Endothelial cell of umbilical vein (primary cell): ENCODE results near the gene CLIP3. TPM values are rescaled to one million over a fixed set of nuclear protein-coding genes. Genes with fewer than 3 reads are reported as not detected.

Source experiments
- BruUV-seq: library from RNA; stranded (reverse); fragments of 400-500 nt; replicated peaks from 2 replicates; lab custom pipeline; 2021; lab: Mats Ljungman, UMichigan
- CTCF ChIA-PET: fragments of 300-600, 350-600 bp; sonication (Branson Sonifier 250); formaldehyde crosslinking; loops from one replicate; lab custom pipeline; 2021; ENCODE audit warnings: antibody characterized with exemption, inconsistent platforms; lab: Charles Lee
- POLR2A ChIA-PET: fragments of 300-600, 350-600 bp; sonication (Branson Sonifier 250); formaldehyde crosslinking; loops from one replicate; lab custom pipeline; 2021; ENCODE audit warnings: antibody characterized with exemption, inconsistent platforms; lab: Charles Lee
- DNase-seq: peaks from one replicate; pipeline ENCODE4 v3.0.0-alpha.2; 2011; ENCODE audit warnings: low read depth, low spot score
- FAIRE-seq: peaks from 2 replicates; lab custom pipeline; 2011; peaks lifted over from hg19 to GRCh38; lab: Jason Lieb, UNC
- H2AFZ ChIP-seq: 2 replicates; pipeline ENCODE4 v1.6.0; 2012; ENCODE audit warnings: low read depth, low read length, control low read depth, inconsistent platforms
- H3K27ac ChIP-seq: 2 replicates; pipeline ENCODE4 v1.5.1; 2011; ENCODE audit warnings: low read depth, mild to moderate bottlenecking, control low read depth, low read length, moderate library complexity; ENCODE audit not compliant: insufficient read depth
- H3K27me3 ChIP-seq, 2 experiments: 2 replicates each; pipeline versions ENCODE4 v1.6.0 to v1.6.1; 2011; ENCODE audit warnings: low read length in 2 of 2, mixed read lengths in 1 of 2; ENCODE audit not compliant: control insufficient read depth in 2 of 2, insufficient read depth in 2 of 2
- H3K36me3 ChIP-seq, 2 experiments: 2 replicates in 1 of 2; 3 replicates in 1 of 2; pipeline ENCODE4 v1.5.1; 2011; ENCODE audit warnings: low read length in 2 of 2, mild to moderate bottlenecking in 1 of 2, moderate library complexity in 1 of 2; ENCODE audit not compliant: control insufficient read depth in 2 of 2, insufficient read depth in 2 of 2; ENCODE audit errors: extremely low read depth in 1 of 2
- H3K4me1 ChIP-seq: 3 replicates; pipeline ENCODE4 v1.5.1; 2011; ENCODE audit warnings: mild to moderate bottlenecking, low read length; ENCODE audit not compliant: control insufficient read depth, insufficient read depth; ENCODE audit errors: extremely low read depth
- H3K4me2 ChIP-seq: 2 replicates; pipeline ENCODE4 v1.6.1; 2011; ENCODE audit warnings: low read length, control low read depth, mixed read lengths; ENCODE audit not compliant: insufficient read depth
- H3K4me3 ChIP-seq, 3 experiments: fragments of 200-600 bp in 1 of 3; sonication (generic), shearing (Covaris generic) in 1 of 3; replicated peaks in 1 of 3; 2 replicates each; pipeline ENCODE4 v1.5.1; 2011 to 2016; ENCODE audit warnings: control low read depth in 3 of 3, low read length in 3 of 3, mild to moderate bottlenecking in 2 of 3, inconsistent platforms in 1 of 3, low read depth in 1 of 3, moderate library complexity in 1 of 3; ENCODE audit not compliant: insufficient read depth in 1 of 3
- H3K79me2 ChIP-seq: 2 replicates; pipeline ENCODE4 v1.6.0; 2012; ENCODE audit warnings: low read length, inconsistent platforms; ENCODE audit not compliant: control insufficient read depth, insufficient read depth
- H3K9ac ChIP-seq: replicated peaks from 2 replicates; pipeline ENCODE3; 2011; ENCODE audit warnings: low read length, control low read depth; ENCODE audit not compliant: insufficient read depth; ENCODE audit errors: extremely low read depth
- H3K9me1 ChIP-seq: replicated peaks from 3 replicates; pipeline ENCODE4 v1.6.0; 2011; ENCODE audit warnings: mild to moderate bottlenecking, low read length; ENCODE audit not compliant: control insufficient read depth, insufficient read depth; ENCODE audit errors: extremely low read depth
- H3K9me3 ChIP-seq: replicated peaks from 2 replicates; pipeline ENCODE4 v1.5.1; 2012; ENCODE audit warnings: low read length, inconsistent platforms; ENCODE audit not compliant: control insufficient read depth, insufficient read depth
- H4K20me1 ChIP-seq: replicated peaks from 2 replicates; pipeline ENCODE3; 2011; ENCODE audit warnings: mild to moderate bottlenecking, low read length; ENCODE audit not compliant: control insufficient read depth, insufficient read depth; ENCODE audit errors: extremely low read depth
- EZH2 ChIP-seq: IDR thresholded peaks from 2 replicates; pipeline ENCODE4 v1.6.1; 2012; ENCODE audit warnings: borderline replicate concordance, low read depth, mild to moderate bottlenecking, moderate library complexity, low read length, inconsistent platforms; ENCODE audit not compliant: severe bottlenecking
- FOS ChIP-seq: IDR thresholded peaks from 2 replicates; pipeline ENCODE4 v1.6.1; 2011; ENCODE audit warnings: mild to moderate bottlenecking, low read length, moderate library complexity, borderline replicate concordance; ENCODE audit not compliant: insufficient read depth
- GATA2 ChIP-seq: IDR thresholded peaks from 2 replicates; pipeline ENCODE4 v1.7.0; 2011; ENCODE audit warnings: low read depth, mild to moderate bottlenecking, moderate library complexity, mixed read lengths, low read length; ENCODE audit not compliant: insufficient read length, insufficient read depth
- JUN ChIP-seq: IDR thresholded peaks from 2 replicates; pipeline ENCODE4 v1.6.1; 2011; ENCODE audit warnings: borderline replicate concordance, low read depth; ENCODE audit not compliant: insufficient read length, insufficient read depth
- MYC ChIP-seq: IDR thresholded peaks from one replicate; pipeline ENCODE4 v1.6.1; 2011; ENCODE audit warnings: mild to moderate bottlenecking, low read depth, low read length
- POLR2A ChIP-seq: IDR thresholded peaks from 2 replicates; pipeline ENCODE4 v1.6.1; 2012; ENCODE audit warnings: low read depth, mild to moderate bottlenecking, control low read depth, low read length
- POLR2AphosphoS5 ChIP-seq: IDR thresholded peaks from 2 replicates; pipeline ENCODE4 v1.6.1; 2012; ENCODE audit warnings: low read depth, mild to moderate bottlenecking, control low read depth, low read length, moderate library complexity; ENCODE audit not compliant: insufficient read depth
- dilution Hi-C: fragments of 300-500 bp; cut with MboI; formaldehyde crosslinking; loops from one replicate; pipeline ENCODE4 v1.15.0; 2019; ENCODE audit warnings: low sequenced_read_pairs; ENCODE audit not compliant: extremely low pct_ligation_motif_present
- intact Hi-C: fragments of 100-400 bp; cut with micrococcal nuclease; formaldehyde crosslinking; loops from one replicate; pipeline ENCODE4 v1.10.0; 2022
- polyA plus RNA-seq, 4 experiments: library from polyadenylated mRNA; depleted of rRNA in 3 of 4; stranded (reverse) in 3 of 4; unstranded in 1 of 4; fragments of >200 nt; gene quantifications; 2 replicates each; pipeline versions ENCODE4 v1.2.1 to v1.2.3, GENCODE V29; 2011 to 2012; ENCODE audit warnings: missing spikeins in 1 of 4
- total RNA-seq: library from RNA; stranded (reverse); gene quantifications from 2 replicates; pipeline ENCODE4 v1.2.3, GENCODE V29; 2021
- TF ChIP-seq, protein P1 (sequence below), 2 donors: IDR thresholded peaks; 1 replicate in 1 of 2; 2 replicates in 1 of 2; pipeline ENCODE4 v1.5.1; 2011; ENCODE audit warnings: low read length in 2 of 2, mild to moderate bottlenecking in 2 of 2, moderate library complexity in 2 of 2, control low read depth in 1 of 2, inconsistent platforms in 1 of 2, low read depth in 1 of 2; ENCODE audit not compliant: insufficient read depth in 1 of 2; ENCODE audit errors: extremely low read depth in 1 of 2
- TF ChIP-seq, protein P2 (sequence below): IDR thresholded peaks from 2 replicates; pipeline ENCODE4 v1.6.1; 2011; ENCODE audit not compliant: insufficient read depth, insufficient read length

CLIP3 gene
- total and polyA plus RNA-seq, 2 donors (not counting 3 experiments of a cell fraction or from before 2014, with no cell fraction given) = 7.0 to 24.4 TPM

DNA sequence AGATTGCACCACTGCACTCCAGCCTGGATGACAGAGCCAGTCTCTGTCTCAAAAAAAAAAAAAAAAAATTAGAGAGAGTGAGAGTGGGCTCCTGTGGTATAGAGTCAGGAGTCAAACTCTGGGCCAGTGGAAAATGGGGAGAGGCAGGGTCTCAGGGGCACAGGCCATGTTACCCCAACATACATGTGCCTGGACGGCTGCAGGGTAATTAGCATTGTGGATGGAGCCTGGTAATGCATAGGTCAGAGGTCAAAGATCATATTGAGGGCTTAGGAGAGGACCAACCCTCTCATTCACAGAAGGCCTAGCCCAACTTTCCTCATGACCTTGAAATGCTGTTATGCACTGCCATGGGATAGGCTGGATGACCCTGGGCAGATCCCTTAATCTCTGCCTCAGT is 7.1 kb downstream of the CLIP3 start:
- ChIA-PET CTCF (no interaction called here), POLR2A (no interaction called here)
- Histone ChIP-seq H3K27ac (no peak overlapping the region), H3K9me3 (no peaks in the 10 kb centered on the region), H3K36me3 (peaks cover 0 to 14% of the 10 kb centered on the region in 2 experiments), H3K9ac (no peak overlapping the region), H4K20me1 (no peaks in the 10 kb centered on the region), H3K4me2 (no peak overlapping the region), H3K9me1 (no peaks in the 10 kb centered on the region), H3K4me3 (no peak overlapping the region), H3K27me3 (no peaks in the 10 kb centered on the region), H3K4me1 (no peaks in the 10 kb centered on the region), H3K79me2 (no peaks in the 10 kb centered on the region), H2AFZ (no peak overlapping the region)
- dilution Hi-C loops (no loop called here), intact Hi-C loops (no loop called here)
- no TSS peak for BruUV-seq
- no peak for FAIRE-seq
- TF ChIP-seq, protein P1, sequence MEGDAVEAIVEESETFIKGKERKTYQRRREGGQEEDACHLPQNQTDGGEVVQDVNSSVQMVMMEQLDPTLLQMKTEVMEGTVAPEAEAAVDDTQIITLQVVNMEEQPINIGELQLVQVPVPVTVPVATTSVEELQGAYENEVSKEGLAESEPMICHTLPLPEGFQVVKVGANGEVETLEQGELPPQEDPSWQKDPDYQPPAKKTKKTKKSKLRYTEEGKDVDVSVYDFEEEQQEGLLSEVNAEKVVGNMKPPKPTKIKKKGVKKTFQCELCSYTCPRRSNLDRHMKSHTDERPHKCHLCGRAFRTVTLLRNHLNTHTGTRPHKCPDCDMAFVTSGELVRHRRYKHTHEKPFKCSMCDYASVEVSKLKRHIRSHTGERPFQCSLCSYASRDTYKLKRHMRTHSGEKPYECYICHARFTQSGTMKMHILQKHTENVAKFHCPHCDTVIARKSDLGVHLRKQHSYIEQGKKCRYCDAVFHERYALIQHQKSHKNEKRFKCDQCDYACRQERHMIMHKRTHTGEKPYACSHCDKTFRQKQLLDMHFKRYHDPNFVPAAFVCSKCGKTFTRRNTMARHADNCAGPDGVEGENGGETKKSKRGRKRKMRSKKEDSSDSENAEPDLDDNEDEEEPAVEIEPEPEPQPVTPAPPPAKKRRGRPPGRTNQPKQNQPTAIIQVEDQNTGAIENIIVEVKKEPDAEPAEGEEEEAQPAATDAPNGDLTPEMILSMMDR (IDR thresholded peaks at IDR 0.05; ENCODE audit: extremely low read depth in 1 of 2, insufficient read depth in 1 of 2, low read depth in 1 of 2, low read length in 2 of 2) = no peak
- TF ChIP-seq MYC (no peak), FOS (no peak), JUN (no peak), GATA2 (no peak), POLR2A (no peak), POLR2AphosphoS5 (no peak), EZH2 (no peak)
- TF ChIP-seq, protein P2, sequence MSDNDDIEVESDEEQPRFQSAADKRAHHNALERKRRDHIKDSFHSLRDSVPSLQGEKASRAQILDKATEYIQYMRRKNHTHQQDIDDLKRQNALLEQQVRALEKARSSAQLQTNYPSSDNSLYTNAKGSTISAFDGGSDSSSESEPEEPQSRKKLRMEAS = no peak
- DNase-seq = no peak
